NCI-H1436 (cell line): Measurements from ENCODE around the gene CCNY.

ENCODE experiments used
- DNase-seq: peaks from one replicate; lab custom pipeline; 2025; lab: John Stamatoyannopoulos, UW

The CCNY gene

DNA sequence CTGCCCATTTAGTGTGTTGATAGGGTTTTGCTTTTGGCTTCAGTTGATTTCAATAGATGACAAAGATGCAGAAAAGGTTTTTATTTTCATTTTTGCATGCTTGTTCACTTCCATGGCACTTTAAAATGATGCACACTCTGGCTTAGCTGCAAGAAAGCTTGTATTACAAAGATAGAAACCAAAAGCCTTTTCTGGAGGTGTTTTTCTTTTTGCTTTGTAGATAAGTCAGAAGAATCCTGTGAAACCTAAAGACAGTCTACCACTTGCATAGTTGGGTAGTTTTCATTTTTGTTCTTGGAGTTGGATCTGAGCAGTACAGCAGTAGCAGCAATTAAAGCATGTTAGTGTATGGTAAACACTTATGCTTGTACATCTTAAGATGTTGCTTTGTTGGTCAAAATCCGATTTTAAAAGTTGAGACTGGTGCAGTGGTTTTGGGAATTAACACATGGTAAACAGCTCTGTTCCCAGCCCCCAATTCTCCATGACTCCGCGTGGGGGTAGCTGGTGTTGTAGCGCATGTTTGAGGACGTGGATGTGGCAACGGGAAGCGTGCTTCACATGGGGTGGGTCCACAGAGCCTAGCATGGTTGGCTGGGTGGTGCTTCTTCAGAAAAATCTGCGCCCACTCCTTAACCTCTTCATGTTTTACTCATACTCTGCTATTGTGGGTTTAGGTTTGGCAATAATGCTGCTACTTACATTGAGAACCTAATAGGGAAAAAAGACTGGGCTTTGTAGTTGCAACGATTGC, 19.8 kb downstream of the CCNY start:
- no peak for DNase-seq

DNA sequence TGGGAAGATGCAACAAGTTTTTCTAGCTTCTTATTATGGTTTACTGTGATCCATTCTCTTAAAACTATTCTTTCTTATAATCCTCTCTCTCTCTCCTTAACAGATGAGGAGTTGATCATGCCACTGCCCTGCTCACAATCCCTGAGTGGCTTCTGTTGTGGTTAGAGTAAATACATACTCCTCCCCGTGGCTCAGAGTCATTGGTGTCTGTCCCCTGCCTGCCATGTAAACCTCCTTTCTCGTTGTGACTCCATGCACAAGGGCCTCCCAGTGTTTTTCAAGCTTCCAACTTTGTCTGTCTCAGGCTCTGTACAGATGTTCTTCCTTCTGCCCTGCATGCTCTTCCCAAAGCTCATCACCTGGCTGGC, 20.4 kb downstream of the CCNY start:
- no peak for DNase-seq

DNA sequence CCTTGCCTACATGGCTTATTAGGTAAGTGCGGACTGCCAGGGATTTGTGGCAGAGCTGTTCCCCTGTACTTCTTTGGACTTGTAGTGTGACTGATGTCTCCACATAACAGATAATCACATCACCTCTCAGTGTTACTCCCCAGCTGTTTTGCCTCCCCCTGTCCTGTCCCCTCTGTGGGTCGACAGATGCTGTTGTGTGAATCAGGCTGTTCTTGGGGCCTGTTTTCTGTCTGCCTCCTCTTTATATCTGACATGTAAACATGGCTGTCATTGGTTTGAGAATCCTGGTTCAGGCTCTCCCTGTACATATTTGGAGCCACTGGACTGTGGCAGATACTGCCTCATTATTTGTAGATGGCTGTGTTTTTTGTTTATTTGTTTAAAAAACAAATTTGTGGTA, 22.7 kb downstream of the CCNY start:
- DNase-seq: no peak

DNA sequence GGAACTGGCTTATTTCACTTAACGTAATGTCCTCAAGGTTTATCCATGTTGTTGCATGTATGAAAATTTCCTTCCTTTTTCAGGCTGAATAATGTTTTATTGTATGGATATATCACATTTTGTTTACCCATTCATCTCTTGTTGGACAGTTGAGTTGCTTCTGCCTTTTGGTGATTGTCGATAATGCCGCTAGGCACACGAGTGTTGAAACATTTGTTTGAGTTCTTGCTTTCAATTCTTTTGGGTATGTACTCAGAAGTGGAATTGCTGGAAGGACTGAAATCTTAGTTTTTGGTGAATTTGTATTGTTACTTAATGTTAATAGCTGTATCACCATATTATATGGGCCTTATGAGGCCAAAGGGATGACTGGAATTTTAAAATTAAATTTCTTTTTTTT, 23.6 kb downstream of the CCNY start:
- no peak for DNase-seq

DNA sequence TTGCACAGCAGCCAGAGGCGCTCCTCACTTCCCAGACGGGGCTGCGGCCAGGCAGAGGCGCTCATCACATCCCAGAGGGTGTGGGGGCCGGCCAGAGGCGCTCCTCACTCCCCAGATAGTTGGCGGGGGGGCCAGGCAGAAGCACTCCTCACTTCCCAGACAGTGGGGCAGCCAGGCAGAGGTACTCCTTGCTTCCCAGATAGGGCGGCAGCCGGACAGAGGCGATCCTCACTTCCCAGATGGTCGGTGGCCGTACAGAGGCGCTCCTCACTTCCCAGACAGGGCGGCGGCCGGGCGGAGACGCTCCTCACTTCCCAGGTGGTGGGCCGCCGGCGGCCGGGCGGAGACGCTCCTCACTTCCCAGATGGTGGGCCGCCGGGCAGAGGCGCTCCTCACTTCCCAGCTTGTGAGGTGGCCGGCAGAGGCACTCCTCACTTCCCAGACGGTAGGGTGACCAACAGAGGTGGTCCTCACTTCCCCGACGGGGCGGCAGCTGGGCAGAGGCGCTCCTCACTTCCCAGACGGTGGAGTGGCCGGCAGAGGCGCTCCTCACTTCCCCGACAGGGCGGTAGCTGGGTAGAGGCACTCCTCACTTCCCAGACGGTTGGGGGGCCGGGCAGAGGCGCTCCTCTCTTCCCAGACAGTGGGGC, 26.5 kb downstream of the CCNY start:
- no peak for DNase-seq

GRCh38 chr10:35363587-35363986, 27.3 kb downstream of the CCNY start:
- no peak for DNase-seq

GRCh38 chr10:35364808-35365207, 28.5 kb downstream of the CCNY start:
- no peak for DNase-seq

GRCh38 chr10:35365994-35366393, 29.7 kb downstream of the CCNY start:
- DNase-seq: no peak

- no peak for DNase-seq
These were observed 31.0 kb downstream of the CCNY start for GRCh38 chr10:35367107-35367859.

DNA sequence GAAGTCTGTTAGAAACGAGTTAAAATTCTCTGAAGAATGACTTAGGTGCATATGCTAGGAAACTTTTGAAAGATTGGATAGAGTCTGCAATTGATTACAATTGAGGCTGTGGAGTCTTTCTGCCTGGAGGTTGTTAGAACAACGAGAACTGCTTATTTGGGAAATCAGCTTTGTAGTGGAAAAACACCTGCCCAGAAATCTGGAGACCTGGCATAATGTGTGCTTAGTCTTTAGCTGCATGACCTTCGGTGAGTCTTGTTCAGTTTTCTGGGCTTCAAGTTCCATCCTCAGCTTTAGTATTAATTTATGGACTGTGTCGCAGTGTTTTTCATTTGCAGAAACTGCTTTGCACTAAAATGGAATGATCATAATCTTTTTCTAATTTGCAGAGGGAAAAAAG, 31.7 kb downstream of the CCNY start:
- DNase-seq: no peak

DNA sequence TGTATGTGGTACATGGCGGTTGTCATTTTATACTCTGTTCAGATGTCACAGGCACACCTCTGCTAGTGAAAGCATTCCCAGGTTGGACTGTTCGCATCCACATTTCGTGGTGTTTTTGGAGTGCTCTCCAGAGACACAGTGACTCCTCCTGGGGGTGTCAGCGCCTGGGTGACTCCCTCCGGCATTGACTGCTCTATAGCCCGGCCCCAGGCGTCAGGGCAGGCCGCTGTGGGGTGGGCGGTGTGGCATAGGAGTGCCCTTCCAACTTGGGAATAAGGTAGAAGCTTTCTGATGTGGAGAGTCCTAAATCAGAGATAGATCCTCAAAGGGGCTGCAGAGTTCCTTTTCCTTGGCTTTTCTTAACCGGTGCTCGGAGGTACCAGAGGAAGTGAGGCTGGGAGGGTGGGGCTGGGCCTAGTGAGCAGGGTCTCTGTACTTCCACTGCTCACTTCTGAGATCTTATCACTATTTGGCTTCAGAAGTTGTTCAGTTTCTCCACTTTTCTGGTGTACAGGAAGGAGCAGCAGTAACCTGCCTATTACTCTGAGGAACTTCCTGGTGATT, 32.3 kb downstream of the CCNY start:
- DNase-seq: no peak

DNA sequence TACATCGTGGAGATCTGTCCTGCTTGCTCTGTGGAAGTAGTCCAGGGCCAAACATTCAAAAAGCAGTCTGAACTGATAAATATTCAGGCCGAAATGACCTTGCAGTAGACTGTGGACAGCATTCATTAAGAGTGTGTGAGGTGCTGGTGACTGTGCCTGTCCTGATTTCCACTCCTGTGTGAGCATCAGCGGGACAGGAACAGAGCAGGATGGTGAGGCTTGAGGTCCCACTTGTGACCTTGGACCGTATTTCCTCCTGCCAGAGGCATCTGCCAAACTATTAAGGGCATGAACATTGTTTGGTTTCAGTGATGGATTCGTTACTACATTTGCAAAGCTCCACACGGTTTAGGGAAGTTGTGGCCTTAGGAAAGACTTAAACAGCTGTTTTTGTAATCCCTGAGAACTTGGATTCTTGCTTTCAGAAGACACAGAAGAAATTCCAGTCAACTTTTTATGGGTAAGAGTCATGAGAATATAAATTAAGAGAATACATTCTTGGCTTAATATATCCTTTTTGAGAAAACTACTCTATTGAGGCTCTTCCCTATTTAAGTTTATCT, 32.8 kb downstream of the CCNY start:
- DNase-seq: no peak

DNA sequence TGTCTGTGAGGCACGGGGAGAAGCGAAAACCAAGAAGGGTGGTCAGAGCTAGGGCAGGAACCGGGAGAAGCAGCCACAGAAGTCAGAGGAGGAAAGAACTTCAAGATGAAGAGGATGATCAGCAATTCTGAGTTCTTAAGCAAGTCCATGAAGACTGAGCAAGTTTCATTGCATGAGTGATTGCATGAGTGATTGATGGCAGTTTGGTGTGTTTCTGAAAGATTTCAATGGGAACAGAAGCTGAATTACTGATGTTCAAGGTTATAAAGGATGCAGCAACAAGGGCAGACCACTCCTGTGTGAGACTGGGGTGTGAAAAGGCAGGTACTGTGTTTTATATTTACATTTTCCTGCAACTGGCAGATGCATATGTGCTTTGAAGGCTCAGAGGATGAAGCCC, 35.4 kb downstream of the CCNY start:
- no peak for DNase-seq

DNA sequence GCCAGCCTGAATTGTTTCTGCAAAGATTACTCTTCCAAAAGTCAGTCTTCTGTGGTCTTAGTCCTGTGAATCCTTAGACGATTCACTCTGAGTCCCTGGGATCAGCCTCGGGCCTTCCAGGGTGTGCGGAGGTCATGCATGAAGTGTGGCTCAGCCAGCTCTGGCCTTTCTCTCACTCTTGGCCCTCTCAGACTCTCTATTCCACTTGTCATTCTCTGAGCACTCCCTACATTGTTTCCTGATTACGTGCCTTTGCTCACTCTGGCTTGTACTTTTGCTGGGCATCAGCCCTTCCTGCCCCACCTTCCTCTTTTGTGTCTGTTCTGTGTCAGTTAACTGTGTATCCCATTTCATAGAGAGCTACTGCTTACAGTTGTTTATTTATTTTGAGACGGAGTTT, 36.0 kb downstream of the CCNY start:
- no peak for DNase-seq

DNA sequence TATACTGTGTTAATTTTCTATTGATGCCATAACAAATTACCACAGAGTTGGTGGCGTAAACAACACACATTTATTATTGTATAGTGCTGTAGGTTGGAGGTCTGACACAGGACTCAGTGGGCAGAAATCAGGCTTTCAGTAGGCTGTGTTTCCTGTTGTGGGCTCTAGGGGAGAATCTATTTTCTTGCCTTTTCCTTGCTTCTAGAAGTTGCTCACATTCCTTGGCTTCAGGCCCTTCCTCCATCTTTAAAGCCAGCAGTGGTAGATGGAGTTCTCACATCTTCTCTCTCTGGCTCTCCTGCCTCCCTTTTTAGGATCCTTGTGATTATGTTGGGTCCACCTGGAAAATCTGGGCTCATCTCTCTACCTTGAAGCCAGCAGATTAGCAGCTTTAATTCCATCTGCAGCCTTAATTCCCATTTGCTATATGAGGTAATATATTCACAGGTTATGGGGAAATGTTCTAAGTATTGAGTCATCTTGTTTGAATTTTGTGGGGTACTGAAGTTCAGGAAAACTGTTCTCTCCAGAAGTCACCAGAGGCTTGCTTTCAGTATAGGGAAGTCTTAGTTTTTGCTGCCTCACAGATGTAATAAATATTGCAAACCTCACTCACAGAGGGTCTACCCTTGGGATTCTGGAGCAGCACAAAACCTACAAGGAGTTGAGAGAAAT, 38.9 kb downstream of the CCNY start:
- no peak for DNase-seq

GRCh38 chr10:35377050-35377728, 40.9 kb downstream of the CCNY start:
- DNase-seq: no peak

DNA sequence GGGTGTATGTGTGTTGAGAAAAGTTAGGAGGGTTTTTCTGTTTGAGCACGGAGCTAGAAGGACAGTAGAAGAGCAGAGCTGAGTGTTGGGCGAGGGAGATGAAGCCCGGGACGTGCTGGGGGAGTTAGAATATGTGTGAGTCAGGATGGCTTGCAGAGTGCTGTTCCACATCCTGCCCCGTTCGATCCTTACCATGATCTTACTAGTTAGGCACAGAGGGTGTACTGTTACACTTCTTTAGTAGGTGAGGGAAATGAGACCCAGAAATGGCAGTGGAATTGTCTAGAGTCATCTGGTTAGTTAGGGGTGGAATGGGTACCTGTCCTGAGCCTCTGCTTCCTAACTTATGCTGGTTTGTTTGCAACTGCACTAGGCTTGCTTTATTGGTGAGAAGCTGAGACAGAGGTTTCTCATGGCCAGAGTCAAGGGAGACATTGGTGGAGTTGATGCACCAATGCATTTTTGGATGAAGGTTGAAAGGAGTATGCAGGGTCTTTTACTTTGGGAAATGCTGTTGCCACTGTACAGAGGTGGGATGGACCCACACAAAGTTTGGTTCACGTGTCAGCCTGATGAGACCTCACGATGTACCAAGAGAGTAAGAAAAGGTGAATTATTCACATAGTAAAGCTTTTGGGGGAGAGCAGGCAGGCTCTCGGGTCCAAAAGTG, 42.4 kb downstream of the CCNY start:
- DNase-seq: no peak

DNA sequence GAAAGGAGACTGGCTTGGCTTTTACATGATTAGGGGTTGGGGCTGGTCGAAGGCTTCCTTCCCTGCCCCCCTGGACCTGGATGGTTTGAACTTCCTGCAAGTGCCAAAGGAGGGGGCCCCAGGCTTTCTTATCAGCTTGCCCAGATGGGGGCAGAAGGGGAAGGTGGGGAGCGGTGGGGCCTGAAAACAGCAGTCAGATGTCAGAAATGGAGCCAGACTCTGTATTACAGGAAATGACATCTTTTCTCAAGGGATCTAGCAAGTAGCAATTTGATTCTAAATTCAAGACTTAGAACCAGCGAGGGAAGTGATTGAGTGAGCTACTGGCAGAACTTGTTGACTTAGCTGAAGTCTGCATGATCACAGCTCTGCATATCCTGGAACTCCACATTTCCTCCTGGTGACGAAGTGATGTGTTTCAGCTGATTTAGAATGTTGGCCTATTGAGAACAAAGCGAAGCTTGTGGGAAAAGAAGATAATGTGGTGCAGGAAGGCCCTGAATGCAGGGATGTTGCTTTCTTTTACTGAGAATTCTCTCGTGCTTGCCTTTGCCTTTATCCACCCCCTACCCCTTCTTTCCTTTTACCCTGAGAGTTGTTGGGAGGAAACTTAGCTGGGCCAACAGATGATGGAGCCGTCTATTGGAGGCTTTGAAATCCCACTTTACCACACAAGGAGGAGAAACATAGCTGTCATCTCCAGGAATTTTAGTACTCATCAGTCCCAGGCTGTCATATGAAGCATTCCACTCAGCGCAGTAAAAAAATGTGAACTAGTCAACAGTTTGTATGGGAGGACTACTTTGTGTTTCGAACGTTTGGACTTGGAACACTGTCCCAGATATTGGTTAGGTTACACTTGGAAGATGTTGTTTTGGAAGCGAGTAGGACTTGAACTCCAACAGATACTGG, 43.2 kb downstream of the CCNY start:
- peak; percentile 75 for DNase-seq

GRCh38 chr10:35382096-35382495, 45.8 kb downstream of the CCNY start:
- DNase-seq: no peak
